SU-DHL-6 (cell line): ENCODE data around the gene LSM8.
A peak's percentile ranks its signal among the peaks of the same experiment; 100 is the strongest.

Experiments used
- H2AFZ ChIP-seq: fragments of 200-600 bp; sonication (generic); 2 replicates; pipeline ENCODE4 v1.6.1; 2014; ENCODE audit warnings: low read depth, mild to moderate bottlenecking, moderate library complexity, mixed read lengths, antibody characterized with exemption, low read length; ENCODE audit not compliant: severe bottlenecking
- H3F3A ChIP-seq: fragments of 200-600 bp; shearing (Covaris generic); 2 replicates; pipeline ENCODE4 v1.6.0; 2016; ENCODE audit warnings: antibody characterized with exemption, mild to moderate bottlenecking; ENCODE audit not compliant: insufficient read depth
- H3K27ac ChIP-seq: fragments of 200-600 bp; sonication (generic); 2 replicates; pipeline ENCODE4 v1.5.1; 2016; ENCODE audit warnings: low read depth, mild to moderate bottlenecking, low read length, moderate library complexity, mixed read lengths
- H3K27me3 ChIP-seq: fragments of 200-600 bp; sonication (generic), shearing (Covaris generic); 2 replicates; pipeline ENCODE4 v1.6.0; 2014; ENCODE audit warnings: mild to moderate bottlenecking, low read length
- H3K36me3 ChIP-seq: fragments of 200-600 bp; sonication (generic); 2 replicates; pipeline ENCODE4 v1.6.1; 2014; ENCODE audit warnings: mild to moderate bottlenecking, low read length, mixed read lengths
- H3K4me2 ChIP-seq: fragments of 300-600, 200-600 bp; shearing (Covaris generic), sonication (generic); 2 replicates; pipeline ENCODE4 v1.6.0; 2014; ENCODE audit warnings: low read length, low read depth, mild to moderate bottlenecking; ENCODE audit not compliant: poor library complexity, severe bottlenecking
- H3K4me3 ChIP-seq: fragments of 200-600 bp; sonication (generic); 2 replicates; pipeline ENCODE4 v1.5.1; 2014; ENCODE audit warnings: antibody characterized with exemption, low read length, mild to moderate bottlenecking, mixed read lengths; ENCODE audit not compliant: insufficient read depth, poor library complexity, severe bottlenecking
- H3K79me2 ChIP-seq: fragments of 200-600 bp; sonication (generic); 2 replicates; pipeline ENCODE4 v1.6.1; 2014; ENCODE audit warnings: mild to moderate bottlenecking, low read length, moderate library complexity; ENCODE audit not compliant: insufficient read depth
- H3K9ac ChIP-seq: fragments of 200-600 bp; sonication (generic); 2 replicates; pipeline ENCODE4 v1.7.0; 2014; ENCODE audit warnings: mild to moderate bottlenecking, low read length
- H3K9me2 ChIP-seq: fragments of 200-600 bp; sonication (generic); replicated peaks from 2 replicates; pipeline ENCODE4 v1.6.1; 2014; ENCODE audit warnings: low read length; ENCODE audit not compliant: insufficient read depth
- H3K9me3 ChIP-seq: fragments of 200-600 bp; sonication (generic); 2 replicates; pipeline ENCODE4 v1.6.1; 2014; ENCODE audit warnings: low read length, mixed read lengths; ENCODE audit not compliant: insufficient read depth
- H4K20me1 ChIP-seq: fragments of 200-600 bp; sonication (generic); 2 replicates; pipeline ENCODE4 v1.6.1; 2014; ENCODE audit warnings: low read depth, mild to moderate bottlenecking, antibody characterized with exemption, low read length, moderate library complexity, mixed read lengths
- CTCF ChIP-seq: fragments of 200-600 bp; sonication (generic); IDR thresholded peaks from one replicate; pipeline ENCODE4 v1.5.1; 2017; ENCODE audit warnings: antibody characterized with exemption, mild to moderate bottlenecking, low read length, moderate library complexity; ENCODE audit not compliant: insufficient read depth, poor library complexity, severe bottlenecking
- EZH2phosphoT487 ChIP-seq: fragments of 200-600 bp; sonication (generic), shearing (Covaris generic); conservative IDR thresholded peaks from 2 replicates; pipeline ENCODE4 v1.6.1; 2018; ENCODE audit warnings: mild to moderate bottlenecking, antibody characterized with exemption, low read length, moderate library complexity, mixed read lengths

Gene LSM8

GRCh38 chr7:118182593-118183427 is 1.2 kb upstream of the LSM8 start:
- H3K27ac ChIP-seq = peak overlapping the region; percentile 97
- peak overlapping the region; percentile 95 for H3K9ac ChIP-seq
- no peaks in the 10 kb centered on the region for H3K9me2 ChIP-seq
- H3K4me2 ChIP-seq = peak overlapping the region; percentile 98
- no peaks in the 10 kb centered on the region for H3K27me3 ChIP-seq
- H3K36me3 ChIP-seq = peaks cover 33% of the 10 kb centered on the region
- peaks cover 56% of the 10 kb centered on the region for H3K79me2 ChIP-seq
- H3K4me3 ChIP-seq = peak overlapping the region; percentile 85
- H4K20me1 ChIP-seq = peaks cover 24% of the 10 kb centered on the region
- no peaks in the 10 kb centered on the region for H3K9me3 ChIP-seq
- peaks cover 77% of the 10 kb centered on the region for H3F3A ChIP-seq
- H2AFZ ChIP-seq = no peak overlapping the region
- TF ChIP-seq CTCF = no peak
- TF ChIP-seq EZH2phosphoT487 = no peak

GRCh38 chr7:118183428-118183785 is 557 bp upstream of the LSM8 start:
- Histone ChIP-seq H3F3A (peaks cover 77% of the 10 kb centered on the region), H4K20me1 (peaks cover 30% of the 10 kb centered on the region), H3K9me3 (no peaks in the 10 kb centered on the region), H3K79me2 (peaks cover 62% of the 10 kb centered on the region), H3K9ac (peak overlapping the region; percentile 95), H2AFZ (no peak overlapping the region), H3K4me3 (peak overlapping the region; percentile 85), H3K27me3 (no peaks in the 10 kb centered on the region), H3K4me2 (peak overlapping the region; percentile 98), H3K36me3 (peaks cover 39% of the 10 kb centered on the region), H3K27ac (peak overlapping the region; percentile 97), H3K9me2 (no peaks in the 10 kb centered on the region)
- TF ChIP-seq CTCF (no peak), EZH2phosphoT487 (no peak)

- Histone ChIP-seq H3K36me3 (peaks cover 44% of the 10 kb centered on the region), H3K27me3 (no peaks in the 10 kb centered on the region), H3K9me3 (no peaks in the 10 kb centered on the region), H4K20me1 (peaks cover 35% of the 10 kb centered on the region), H3K27ac (peak overlapping the region; percentile 79), H3K4me3 (peak overlapping the region; percentile 94), H3K79me2 (peaks cover 70% of the 10 kb centered on the region), H3K9ac (peak overlapping the region; percentile 95), H3K4me2 (peak overlapping the region; percentile 92), H3K9me2 (no peaks in the 10 kb centered on the region), H2AFZ (no peak overlapping the region), H3F3A (peaks cover 69% of the 10 kb centered on the region)
- no peak for TF ChIP-seq EZH2phosphoT487
- no peak for TF ChIP-seq CTCF
These were observed 589 bp downstream of the LSM8 start for GRCh38 chr7:118184565-118184940.
